CD4-positive, CD25-positive, alpha-beta regulatory T cell (primary cell): ENCODE results near the gene CCDC60. TPM values are rescaled to one million over a fixed set of nuclear protein-coding genes. Genes with fewer than 3 reads are reported as not detected.

ENCODE experiments used
- ATAC-seq, 2 donors: fragments of 150-1000 bp; cut with Tn5 transposase; one replicate each; pipeline ENCODE4 v1.10.0; 2021; ENCODE audit warnings: low read depth in 2 of 2, moderate number of reproducible peaks in 2 of 2, moderate library complexity in 1 of 2
- DNase-seq, 3 donors: peaks; one replicate each; pipeline versions ENCODE4 v3.0.0 to v3.0.0-alpha.2; 2012 to 2022; ENCODE audit warnings: mixed read lengths in 1 of 3
- H3K27ac ChIP-seq: one replicate; pipeline ENCODE4 v1.7.0; 2013; ENCODE audit warnings: mild to moderate bottlenecking, low read length; ENCODE audit not compliant: insufficient read depth, poor library complexity, severe bottlenecking
- H3K27me3 ChIP-seq: one replicate; pipeline ENCODE4 v1.7.0; 2013; ENCODE audit warnings: low read length; ENCODE audit not compliant: control insufficient read depth, insufficient read depth
- H3K36me3 ChIP-seq: one replicate; pipeline ENCODE4 v1.7.0; 2013; ENCODE audit warnings: mild to moderate bottlenecking, low read length, moderate library complexity; ENCODE audit not compliant: control insufficient read depth, insufficient read depth
- H3K4me1 ChIP-seq: 2 replicates; pipeline ENCODE4 v1.7.0; 2013; ENCODE audit warnings: mild to moderate bottlenecking, low read length; ENCODE audit not compliant: insufficient read depth, control insufficient read depth, poor library complexity, severe bottlenecking
- H3K4me3 ChIP-seq: one replicate; pipeline ENCODE4 v1.7.0; 2013; ENCODE audit warnings: low read depth, mild to moderate bottlenecking, low read length, moderate library complexity
- H3K9me3 ChIP-seq, 2 experiments: 1 replicate in 1 of 2; 2 replicates in 1 of 2; pipeline ENCODE4 v1.7.0; 2013; ENCODE audit warnings: low read length in 2 of 2, mild to moderate bottlenecking in 1 of 2, moderate library complexity in 1 of 2; ENCODE audit not compliant: control insufficient read depth in 2 of 2
- H3K27ac Mint-ChIP-seq, 3 donors: one replicate each; pipeline ENCODE4 v1.8.0; 2020 to 2022; ENCODE audit warnings: mild to moderate bottlenecking in 3 of 3, mixed read lengths in 3 of 3, moderate library complexity in 2 of 3
- H3K27me3 Mint-ChIP-seq: one replicate; pipeline ENCODE4 v1.8.0; 2022; ENCODE audit warnings: mild to moderate bottlenecking, mixed read lengths
- H3K36me3 Mint-ChIP-seq: one replicate; pipeline ENCODE4 v1.8.0; 2020; ENCODE audit warnings: mixed read lengths
- H3K4me1 Mint-ChIP-seq, 4 donors: one replicate each; pipeline ENCODE4 v1.8.0; 2020 to 2022; ENCODE audit warnings: mixed read lengths in 4 of 4, mild to moderate bottlenecking in 1 of 4
- H3K4me3 Mint-ChIP-seq, 4 donors: one replicate each; pipeline ENCODE4 v1.8.0; 2020 to 2022; ENCODE audit warnings: mild to moderate bottlenecking in 4 of 4, mixed read lengths in 4 of 4, moderate library complexity in 3 of 4
- H3K9me3 Mint-ChIP-seq, 7 donors: one replicate each; pipeline ENCODE4 v1.8.0; 2020 to 2022; ENCODE audit warnings: mixed read lengths in 7 of 7, mild to moderate bottlenecking in 3 of 7, moderate library complexity in 2 of 7
- polyA plus RNA-seq, 4 donors: library from polyadenylated mRNA; unstranded; fragments of 300-500 nt; fragmentation: Illumina TruSeq; gene quantifications; one replicate each; pipeline ENCODE4 v1.2.3, GENCODE V29; 2021
- total RNA-seq: library from RNA; stranded (reverse); gene quantifications from one replicate; pipeline ENCODE4 v1.2.3, GENCODE V29; 2022

The CCDC60 gene
- total and polyA plus RNA-seq, 5 donors from 2014 or later = not detected

DNA sequence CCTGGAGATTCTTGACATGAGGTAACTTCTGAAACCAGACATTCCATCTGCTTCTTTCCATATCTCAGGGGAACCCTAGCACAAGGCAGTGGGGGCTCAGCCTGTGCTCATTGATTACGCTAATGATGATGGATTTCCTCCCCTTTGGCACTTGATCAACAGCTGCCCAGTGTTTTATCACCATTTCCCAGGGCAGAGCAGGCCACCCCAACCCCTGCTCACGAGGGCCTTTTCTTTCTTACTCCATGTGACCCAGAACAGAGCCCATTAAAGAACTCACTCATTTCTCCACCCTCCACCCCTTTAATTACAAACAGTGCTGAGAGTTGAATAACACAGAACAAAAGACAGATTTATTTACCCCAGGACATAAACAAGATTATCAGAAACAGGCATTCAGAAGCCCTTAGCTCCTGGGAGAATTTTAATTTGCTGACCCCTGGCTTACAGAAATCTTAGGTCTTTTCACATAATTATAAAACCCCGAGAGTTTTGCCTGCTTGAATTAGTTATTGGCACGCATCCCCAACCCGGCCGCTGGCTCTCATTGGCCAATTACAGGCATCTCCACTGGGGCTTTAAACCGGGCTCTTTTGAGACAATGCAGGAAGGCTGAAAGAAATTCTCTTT lies 32.0 kb upstream of the CCDC60 start:
- DNase-seq = no peak
- ATAC-seq = no peak
- no peaks in the 10 kb centered on the region for H3K9me3 ChIP-seq
- no peaks in the 10 kb centered on the region for H3K4me1 Mint-ChIP-seq
- no peaks in the 10 kb centered on the region for H3K36me3 Mint-ChIP-seq
- H3K36me3 ChIP-seq = no peaks in the 10 kb centered on the region
- peaks cover 0 to 4% (median 0%) of the 10 kb centered on the region in 7 donors for H3K9me3 Mint-ChIP-seq
- no peaks in the 10 kb centered on the region for H3K27me3 ChIP-seq
- H3K27ac ChIP-seq = no peak overlapping the region
- H3K4me3 Mint-ChIP-seq = no peak overlapping the region
- H3K4me3 ChIP-seq = no peak overlapping the region
- no peak overlapping the region for H3K27ac Mint-ChIP-seq
- H3K27me3 Mint-ChIP-seq = peaks cover 4% of the 10 kb centered on the region
- no peaks in the 10 kb centered on the region for H3K4me1 ChIP-seq

DNA sequence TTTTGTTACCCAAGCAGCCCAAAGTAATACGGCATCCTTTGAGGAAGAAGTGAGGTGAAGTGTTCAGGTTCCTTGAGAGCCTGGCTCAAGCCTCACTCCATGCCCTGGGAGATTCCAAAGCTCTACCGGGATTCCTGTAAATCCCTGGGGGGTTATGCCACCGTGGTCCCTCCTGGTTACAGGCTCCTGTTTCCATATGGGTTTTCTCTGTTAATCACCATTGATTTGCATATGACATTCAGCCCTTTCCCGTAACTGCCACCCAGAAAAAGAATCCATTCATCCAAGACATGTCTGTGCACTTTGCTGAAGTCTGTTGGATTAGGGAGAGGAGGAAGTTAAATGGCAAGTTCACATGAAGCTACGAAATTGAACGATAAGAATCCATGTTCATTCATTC lies 27.9 kb upstream of the CCDC60 start:
- no peak for DNase-seq
- H3K4me3 Mint-ChIP-seq = no peak overlapping the region

GRCh38 chr12:119307747-119308146 lies 26.8 kb upstream of the CCDC60 start:
- DNase-seq (no peak), ATAC-seq (no peak)
- Histone ChIP-seq H3K27ac (no peak overlapping the region), H3K36me3 (no peaks in the 10 kb centered on the region), H3K4me1 (no peaks in the 10 kb centered on the region), H3K27me3 (no peaks in the 10 kb centered on the region), H3K4me3 (no peak overlapping the region), H3K9me3 (no peaks in the 10 kb centered on the region)
- Mint-ChIP-seq H3K27me3 (no peaks in the 10 kb centered on the region), H3K27ac (no peak overlapping the region), H3K4me3 (peak overlapping the region in 1 of 4 donors; percentile 32), H3K9me3 (peaks cover 0 to 4% (median 0%) of the 10 kb centered on the region in 7 donors), H3K36me3 (no peaks in the 10 kb centered on the region), H3K4me1 (no peaks in the 10 kb centered on the region)

More for the DNA sequence above, 27.9 kb upstream of the CCDC60 start:
- Mint-ChIP-seq H3K4me1 (no peaks in the 10 kb centered on the region), H3K27me3 (no peaks in the 10 kb centered on the region), H3K27ac (no peak overlapping the region), H3K36me3 (no peaks in the 10 kb centered on the region), H3K9me3 (peaks cover 0 to 4% (median 0%) of the 10 kb centered on the region in 7 donors)
- Histone ChIP-seq H3K9me3 (no peaks in the 10 kb centered on the region), H3K27ac (no peak overlapping the region), H3K27me3 (no peaks in the 10 kb centered on the region), H3K4me3 (no peak overlapping the region), H3K36me3 (no peaks in the 10 kb centered on the region), H3K4me1 (no peaks in the 10 kb centered on the region)
- ATAC-seq = no peak

DNA sequence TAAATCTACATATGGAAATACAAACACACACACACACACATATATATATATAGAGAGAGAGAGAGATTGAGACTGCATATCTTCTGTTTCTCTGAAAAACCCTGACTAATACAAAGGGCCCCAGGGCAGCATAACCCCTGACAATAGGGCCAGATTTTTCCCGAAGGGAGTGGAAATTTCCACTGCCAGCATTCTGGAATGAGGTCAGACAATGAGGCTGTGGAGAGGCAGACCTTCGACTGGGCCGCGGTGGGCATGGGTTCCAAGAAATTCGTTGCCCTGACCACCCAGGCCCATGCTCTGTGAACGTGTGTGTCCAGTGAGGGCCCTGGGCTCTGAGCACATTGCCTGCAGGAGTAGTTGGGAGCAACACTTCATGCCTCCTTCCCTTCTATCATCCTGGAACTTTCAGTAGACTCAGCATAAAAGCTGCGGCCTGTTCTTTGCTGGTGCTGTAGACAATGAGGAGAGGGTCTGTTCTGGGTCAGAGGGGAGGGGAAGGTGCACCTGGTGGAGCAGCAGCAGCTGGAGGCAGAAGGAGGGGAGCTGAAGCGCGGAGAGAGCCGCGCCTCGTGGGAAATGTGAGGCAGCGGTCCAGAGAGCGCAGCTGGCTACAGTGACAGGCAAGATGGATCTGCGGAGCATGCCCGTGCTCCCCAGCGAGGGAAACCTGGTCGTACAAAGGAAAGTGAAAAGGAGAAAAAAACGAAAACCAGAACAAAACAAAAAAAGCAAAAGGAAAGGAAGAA lies 25.6 kb upstream of the CCDC60 start:
- Histone ChIP-seq H3K4me3 (no peak overlapping the region), H3K27me3 (no peaks in the 10 kb centered on the region), H3K4me1 (no peaks in the 10 kb centered on the region), H3K27ac (no peak overlapping the region), H3K9me3 (no peaks in the 10 kb centered on the region), H3K36me3 (no peaks in the 10 kb centered on the region)
- DNase-seq (no peak), ATAC-seq (no peak)
- no peak overlapping the region for H3K27ac Mint-ChIP-seq
- H3K4me1 Mint-ChIP-seq = no peaks in the 10 kb centered on the region
- H3K9me3 Mint-ChIP-seq = peaks cover 0 to 4% (median 0%) of the 10 kb centered on the region in 7 donors
- H3K36me3 Mint-ChIP-seq = no peaks in the 10 kb centered on the region
- H3K4me3 Mint-ChIP-seq = no peak overlapping the region
- H3K27me3 Mint-ChIP-seq = no peaks in the 10 kb centered on the region

DNA sequence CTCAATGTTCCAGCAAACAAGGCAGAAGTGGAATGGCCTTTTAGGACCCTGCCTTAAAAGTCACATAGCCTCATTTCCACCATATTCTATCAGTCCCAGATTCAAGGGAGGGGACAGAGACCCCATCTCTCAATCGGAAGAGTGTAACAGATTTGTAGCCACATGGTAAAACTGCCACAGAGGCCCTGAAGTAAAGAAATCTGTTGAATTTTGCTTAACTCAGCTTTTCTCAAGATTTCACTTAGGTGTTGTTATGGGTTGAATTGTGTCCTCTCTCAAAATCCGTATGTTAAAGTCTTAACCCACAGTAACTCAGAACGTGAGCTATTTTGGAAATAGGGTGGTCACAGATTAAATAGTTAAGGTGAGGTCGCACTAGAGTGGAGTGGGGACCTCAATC lies 22.7 kb upstream of the CCDC60 start:
- Histone ChIP-seq H3K4me3 (no peak overlapping the region), H3K27ac (no peak overlapping the region), H3K4me1 (no peaks in the 10 kb centered on the region), H3K27me3 (no peaks in the 10 kb centered on the region), H3K9me3 (no peaks in the 10 kb centered on the region), H3K36me3 (no peaks in the 10 kb centered on the region)
- Mint-ChIP-seq H3K27me3 (no peaks in the 10 kb centered on the region), H3K4me3 (no peak overlapping the region), H3K36me3 (no peaks in the 10 kb centered on the region), H3K9me3 (peaks cover 0 to 2% (median 0%) of the 10 kb centered on the region in 7 donors), H3K27ac (no peak overlapping the region), H3K4me1 (no peaks in the 10 kb centered on the region)
- ATAC-seq (no peak), DNase-seq (no peak)

DNA sequence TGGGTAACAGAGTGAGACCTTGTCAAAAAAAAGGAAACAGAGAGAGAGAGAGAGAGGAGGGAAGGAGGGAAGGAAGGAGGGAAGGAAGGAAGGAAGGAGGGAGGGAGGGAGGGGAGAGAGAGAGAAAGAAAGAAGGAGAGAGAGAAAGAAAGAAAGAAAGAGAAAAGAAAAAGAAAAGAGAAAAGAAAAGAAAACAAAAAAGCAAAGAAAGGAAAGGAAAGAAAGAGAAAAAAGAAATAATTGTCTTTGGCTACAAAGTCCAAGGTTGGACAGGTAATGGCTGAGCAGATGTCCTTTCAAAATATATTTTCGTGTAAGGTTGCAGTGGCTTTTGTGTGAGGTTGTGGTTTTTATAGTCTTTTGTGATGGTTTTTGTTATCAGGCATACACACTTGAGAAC lies 21.6 kb upstream of the CCDC60 start:
- no peaks in the 10 kb centered on the region for H3K9me3 ChIP-seq
- no peak overlapping the region for H3K4me3 ChIP-seq
- no peak for ATAC-seq
- no peaks in the 10 kb centered on the region for H3K36me3 ChIP-seq
- no peak overlapping the region for H3K27ac ChIP-seq
- H3K4me1 ChIP-seq = no peaks in the 10 kb centered on the region
- Mint-ChIP-seq H3K4me3 (no peak overlapping the region), H3K4me1 (no peaks in the 10 kb centered on the region), H3K27ac (no peak overlapping the region), H3K36me3 (no peaks in the 10 kb centered on the region), H3K27me3 (no peaks in the 10 kb centered on the region), H3K9me3 (peaks cover 0 to 2% (median 0%) of the 10 kb centered on the region in 7 donors)
- no peaks in the 10 kb centered on the region for H3K27me3 ChIP-seq
- no peak for DNase-seq

DNA sequence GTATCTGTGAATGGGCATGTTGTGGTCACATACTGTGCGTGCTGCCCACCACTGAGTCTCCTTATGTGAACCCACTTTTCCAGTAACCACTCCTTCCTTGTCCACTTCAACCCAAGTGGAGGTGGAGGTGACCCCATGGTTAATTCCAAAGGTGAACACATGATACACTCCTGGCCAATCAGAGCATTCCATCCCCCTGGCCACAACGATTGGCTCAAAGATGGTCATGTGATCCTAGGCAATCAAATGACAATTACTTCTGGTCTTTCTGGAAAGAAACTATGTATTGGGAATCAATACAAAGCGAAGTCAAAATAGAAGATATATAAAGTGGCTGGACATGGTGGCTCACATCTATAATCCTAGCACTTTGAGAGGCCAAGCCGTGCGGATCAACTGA lies 20.2 kb upstream of the CCDC60 start:
- H3K9me3 Mint-ChIP-seq = peaks cover 0 to 2% (median 0%) of the 10 kb centered on the region in 7 donors
- no peak overlapping the region for H3K4me3 ChIP-seq
- DNase-seq (no peak), ATAC-seq (no peak)
- H3K27me3 ChIP-seq = no peaks in the 10 kb centered on the region
- no peak overlapping the region for H3K27ac Mint-ChIP-seq
- H3K27ac ChIP-seq = no peak overlapping the region
- H3K36me3 Mint-ChIP-seq = no peaks in the 10 kb centered on the region
- no peak overlapping the region for H3K4me3 Mint-ChIP-seq
- no peaks in the 10 kb centered on the region for H3K4me1 Mint-ChIP-seq
- no peaks in the 10 kb centered on the region for H3K4me1 ChIP-seq
- no peaks in the 10 kb centered on the region for H3K36me3 ChIP-seq
- H3K9me3 ChIP-seq = no peaks in the 10 kb centered on the region
- no peaks in the 10 kb centered on the region for H3K27me3 Mint-ChIP-seq

DNA sequence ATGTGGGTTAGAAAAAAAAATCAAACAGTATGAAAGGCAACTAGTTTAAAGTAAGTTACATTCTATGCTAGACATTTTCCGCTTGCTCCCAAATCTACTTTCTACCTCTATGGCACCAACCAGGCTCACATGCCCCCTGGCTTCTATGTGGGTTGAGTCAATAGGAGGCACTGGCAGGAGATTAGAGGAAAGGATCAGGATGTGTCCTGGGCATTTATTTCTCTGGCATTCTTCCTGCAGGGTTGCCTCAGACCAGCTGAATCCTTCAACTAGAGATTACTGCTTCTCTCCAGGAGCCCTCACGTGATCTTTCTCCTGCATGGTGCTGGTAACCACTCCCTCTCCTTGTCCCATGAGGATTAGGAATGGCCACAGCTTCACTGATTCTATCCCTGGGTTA lies 14.9 kb upstream of the CCDC60 start:
- H3K4me3 Mint-ChIP-seq = no peak overlapping the region
- Histone ChIP-seq H3K4me1 (no peaks in the 10 kb centered on the region), H3K27ac (no peak overlapping the region), H3K27me3 (no peaks in the 10 kb centered on the region), H3K36me3 (no peaks in the 10 kb centered on the region), H3K4me3 (no peak overlapping the region), H3K9me3 (no peaks in the 10 kb centered on the region)
- no peaks in the 10 kb centered on the region for H3K4me1 Mint-ChIP-seq
- no peaks in the 10 kb centered on the region for H3K27me3 Mint-ChIP-seq
- DNase-seq = no peak
- H3K36me3 Mint-ChIP-seq = no peaks in the 10 kb centered on the region
- H3K9me3 Mint-ChIP-seq = peaks cover 0 to 7% (median 0%) of the 10 kb centered on the region in 7 donors
- ATAC-seq = no peak
- H3K27ac Mint-ChIP-seq = no peak overlapping the region
